ENCODE data around the gene PSMD4.
A peak's percentile ranks its signal among the peaks of the same experiment; 100 is the strongest.
"Not testable (repeated sequence)": the region's sequence is repeated elsewhere in the genome, so short reads cannot be mapped to it uniquely, and the experiment has no call there.

The PSMD4 gene

GRCh38 chr1:151254217-151255213 lies at the start of gene PSMD4:
TSS of gene PSMD4 (plus strand) at chr1:151254734. CDS start at chr1:151254783, 49 bp downstream.
- Histone ChIP-seq H3K4me3 (ENCODE audit: low read length) (peak within 1 kb of the TSS; percentile 99), H3K27ac (ENCODE audit: low read length) (peak within 1 kb of the TSS; percentile 68), H3K9me3 (ENCODE audit: insufficient read depth, low read depth, low read length) (no peaks in the 10 kb centered on the region), H3K4me1 (ENCODE audit: insufficient read depth, low read length) (peaks cover 7% of the 10 kb centered on the region; the same call in 1 of the 2 replicates), H3K36me3 (ENCODE audit: insufficient read depth, low read depth, low read length) (peaks cover 11% of the 10 kb centered on the region), H3K9ac (ENCODE audit: low read depth, low read length) (peak within 1 kb of the TSS; percentile 88), H3K27me3 (ENCODE audit: insufficient read depth, low read length) (no peaks in the 10 kb centered on the region)

GRCh38 chr1:151205381-151205965 lies 49.1 kb upstream of the PSMD4 start:
- H3K9ac ChIP-seq (ENCODE audit: low read depth, low read length); H3K27me3 ChIP-seq (ENCODE audit: insufficient read depth, low read length); H3K27ac ChIP-seq (ENCODE audit: low read length); H3K9me3 ChIP-seq (ENCODE audit: insufficient read depth, low read depth, low read length); H3K4me1 ChIP-seq (ENCODE audit: insufficient read depth, low read length); H3K4me3 ChIP-seq (ENCODE audit: low read length): not testable (repeated sequence)
- peaks cover 73% of the 10 kb centered on the region for H3K36me3 ChIP-seq (ENCODE audit: insufficient read depth, low read depth, low read length)

GRCh38 chr1:151210830-151211229 lies 43.7 kb upstream of the PSMD4 start:
- no peak overlapping the region for H3K27ac ChIP-seq (ENCODE audit: low read length)
- no peak overlapping the region for H3K9ac ChIP-seq (ENCODE audit: low read depth, low read length)
- no peak overlapping the region for H3K4me3 ChIP-seq (ENCODE audit: low read length)
- no peaks in the 10 kb centered on the region for H3K4me1 ChIP-seq (ENCODE audit: insufficient read depth, low read length)
- H3K27me3 ChIP-seq (ENCODE audit: insufficient read depth, low read length) = no peaks in the 10 kb centered on the region
- H3K36me3 ChIP-seq (ENCODE audit: insufficient read depth, low read depth, low read length) = peaks cover 70% of the 10 kb centered on the region
- no peaks in the 10 kb centered on the region for H3K9me3 ChIP-seq (ENCODE audit: insufficient read depth, low read depth, low read length)

GRCh38 chr1:151211972-151212705 lies 42.4 kb upstream of the PSMD4 start:
- H3K27ac ChIP-seq (ENCODE audit: low read length) = no peak overlapping the region
- no peaks in the 10 kb centered on the region for H3K4me1 ChIP-seq (ENCODE audit: insufficient read depth, low read length)
- H3K36me3 ChIP-seq (ENCODE audit: insufficient read depth, low read depth, low read length) = peaks cover 58% of the 10 kb centered on the region
- H3K27me3 ChIP-seq (ENCODE audit: insufficient read depth, low read length) = no peaks in the 10 kb centered on the region
- no peaks in the 10 kb centered on the region for H3K9me3 ChIP-seq (ENCODE audit: insufficient read depth, low read depth, low read length)
- no peak overlapping the region for H3K4me3 ChIP-seq (ENCODE audit: low read length)
- no peak overlapping the region for H3K9ac ChIP-seq (ENCODE audit: low read depth, low read length)

- H3K9ac ChIP-seq (ENCODE audit: low read depth, low read length) = no peak overlapping the region
- no peak overlapping the region for H3K4me3 ChIP-seq (ENCODE audit: low read length)
- H3K4me1 ChIP-seq (ENCODE audit: insufficient read depth, low read length) = no peaks in the 10 kb centered on the region
- H3K27me3 ChIP-seq (ENCODE audit: insufficient read depth, low read length) = no peaks in the 10 kb centered on the region
- H3K9me3 ChIP-seq (ENCODE audit: insufficient read depth, low read depth, low read length) = no peaks in the 10 kb centered on the region
- peaks cover 52% of the 10 kb centered on the region for H3K36me3 ChIP-seq (ENCODE audit: insufficient read depth, low read depth, low read length)
- no peak overlapping the region for H3K27ac ChIP-seq (ENCODE audit: low read length)
Measured at GRCh38 chr1:151213560-151213959, 41.0 kb upstream of the PSMD4 start.

- Histone ChIP-seq H3K4me1 (ENCODE audit: insufficient read depth, low read length) (no peaks in the 10 kb centered on the region), H3K4me3 (ENCODE audit: low read length) (no peak overlapping the region), H3K27me3 (ENCODE audit: insufficient read depth, low read length) (no peaks in the 10 kb centered on the region), H3K27ac (ENCODE audit: low read length) (no peak overlapping the region), H3K9ac (ENCODE audit: low read depth, low read length) (no peak overlapping the region), H3K36me3 (ENCODE audit: insufficient read depth, low read depth, low read length) (peaks cover 43% of the 10 kb centered on the region), H3K9me3 (ENCODE audit: insufficient read depth, low read depth, low read length) (no peaks in the 10 kb centered on the region)
Measured at GRCh38 chr1:151221616-151222015, 32.9 kb upstream of the PSMD4 start.

GRCh38 chr1:151222130-151222529 lies 32.4 kb upstream of the PSMD4 start:
- Histone ChIP-seq H3K9ac (ENCODE audit: low read depth, low read length) (no peak overlapping the region), H3K9me3 (ENCODE audit: insufficient read depth, low read depth, low read length) (no peaks in the 10 kb centered on the region), H3K27me3 (ENCODE audit: insufficient read depth, low read length) (no peaks in the 10 kb centered on the region), H3K36me3 (ENCODE audit: insufficient read depth, low read depth, low read length) (peaks cover 48% of the 10 kb centered on the region), H3K4me1 (ENCODE audit: insufficient read depth, low read length) (no peaks in the 10 kb centered on the region), H3K4me3 (ENCODE audit: low read length) (no peak overlapping the region), H3K27ac (ENCODE audit: low read length) (no peak overlapping the region)

GRCh38 chr1:151235235-151235634 lies 19.3 kb upstream of the PSMD4 start:
- H3K27ac ChIP-seq (ENCODE audit: low read length) = no peak overlapping the region
- H3K9me3 ChIP-seq (ENCODE audit: insufficient read depth, low read depth, low read length) = no peaks in the 10 kb centered on the region
- H3K4me1 ChIP-seq (ENCODE audit: insufficient read depth, low read length) = no peaks in the 10 kb centered on the region
- peaks cover 99% of the 10 kb centered on the region for H3K36me3 ChIP-seq (ENCODE audit: insufficient read depth, low read depth, low read length)
- no peak overlapping the region for H3K4me3 ChIP-seq (ENCODE audit: low read length)
- H3K9ac ChIP-seq (ENCODE audit: low read depth, low read length) = no peak overlapping the region
- no peaks in the 10 kb centered on the region for H3K27me3 ChIP-seq (ENCODE audit: insufficient read depth, low read length)

- Histone ChIP-seq H3K4me3 (ENCODE audit: low read length) (no peak overlapping the region), H3K9me3 (ENCODE audit: insufficient read depth, low read depth, low read length) (no peaks in the 10 kb centered on the region), H3K36me3 (ENCODE audit: insufficient read depth, low read depth, low read length) (peaks cover 99% of the 10 kb centered on the region), H3K4me1 (ENCODE audit: insufficient read depth, low read length) (no peaks in the 10 kb centered on the region), H3K27me3 (ENCODE audit: insufficient read depth, low read length) (no peaks in the 10 kb centered on the region), H3K9ac (ENCODE audit: low read depth, low read length) (no peak overlapping the region), H3K27ac (ENCODE audit: low read length) (no peak overlapping the region)
Measured at GRCh38 chr1:151237678-151238466, 16.7 kb upstream of the PSMD4 start.

- Histone ChIP-seq H3K4me1 (ENCODE audit: insufficient read depth, low read length) (no peaks in the 10 kb centered on the region), H3K27ac (ENCODE audit: low read length) (no peak overlapping the region), H3K9me3 (ENCODE audit: insufficient read depth, low read depth, low read length) (no peaks in the 10 kb centered on the region), H3K9ac (ENCODE audit: low read depth, low read length) (no peak overlapping the region), H3K4me3 (ENCODE audit: low read length) (no peak overlapping the region), H3K27me3 (ENCODE audit: insufficient read depth, low read length) (no peaks in the 10 kb centered on the region), H3K36me3 (ENCODE audit: insufficient read depth, low read depth, low read length) (peaks cover 99% of the 10 kb centered on the region)
Measured at GRCh38 chr1:151238467-151238739, 16.1 kb upstream of the PSMD4 start.

GRCh38 chr1:151242442-151242841 lies 12.1 kb upstream of the PSMD4 start:
- Histone ChIP-seq H3K9ac (ENCODE audit: low read depth, low read length) (no peak overlapping the region), H3K4me1 (ENCODE audit: insufficient read depth, low read length) (no peaks in the 10 kb centered on the region), H3K9me3 (ENCODE audit: insufficient read depth, low read depth, low read length) (no peaks in the 10 kb centered on the region), H3K27me3 (ENCODE audit: insufficient read depth, low read length) (no peaks in the 10 kb centered on the region), H3K4me3 (ENCODE audit: low read length) (no peak overlapping the region), H3K27ac (ENCODE audit: low read length) (no peak overlapping the region), H3K36me3 (ENCODE audit: insufficient read depth, low read depth, low read length) (peaks cover 98% of the 10 kb centered on the region)
